ENCODE results near the gene PLOD2. TPM values are rescaled to one million over a fixed set of nuclear protein-coding genes. Genes with fewer than 3 reads are reported as not detected.

Gene PLOD2
- total and polyA plus RNA-seq, 2 of the 8 experiments (the other 6 are each of a cell fraction or from before 2014, with no cell fraction given) = 4.0 to 28.7 TPM

DNA sequence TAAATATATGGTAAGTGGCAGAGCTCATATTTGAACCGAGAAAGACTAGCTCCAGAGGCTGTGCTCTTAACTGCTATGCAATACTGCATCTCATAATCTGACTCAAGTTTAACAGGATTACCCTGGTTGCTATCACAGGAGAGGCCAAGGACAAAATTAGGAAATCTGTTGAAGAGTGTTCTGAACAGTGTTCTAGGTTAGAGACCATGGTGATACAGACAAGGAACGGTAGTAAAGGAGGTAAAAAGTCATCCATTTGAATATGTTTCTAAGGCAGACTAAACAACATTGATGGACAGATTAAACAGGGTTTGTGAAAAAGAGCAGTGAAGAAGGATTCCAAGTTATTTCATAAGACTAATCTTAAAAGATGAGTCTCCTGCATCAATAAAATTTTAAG, 22.1 kb downstream of the PLOD2 start:
- H2BK5ac ChIP-seq (ENCODE audit: low read depth, low read length) = no peak overlapping the region
- no peak overlapping the region for H4K91ac ChIP-seq (replicated peaks; ENCODE audit: insufficient read length, low read length)
- no peak overlapping the region for H4K5ac ChIP-seq (ENCODE audit: insufficient read length, low read depth, low read length)
- no peaks in the 10 kb centered on the region for H4K20me1 ChIP-seq (replicated peaks in 1 of 2; ENCODE audit: control insufficient read depth in 1 of 2, insufficient read depth in 2 of 2, low read length in 2 of 2)
- FAIRE-seq (no peak), DNase-seq (ENCODE audit: low read depth in 1 of 2, low spot score in 2 of 2) (no peak)
- peaks cover 0 to 52% of the 10 kb centered on the region in 2 experiments; a peak in 2 of 4 replicates for H3K79me2 ChIP-seq (ENCODE audit: control insufficient read depth in 1 of 2, insufficient read depth in 2 of 2, low read length in 2 of 2)
- no peaks in the 10 kb centered on the region for H3K23me2 ChIP-seq (ENCODE audit: low read depth, low read length)
- no peak overlapping the region for H3K9ac ChIP-seq (replicated peaks in 1 of 4; ENCODE audit: extremely low read depth in 1 of 4, low read depth in 3 of 4, low read length in 3 of 4)
- no peak overlapping the region for H4K8ac ChIP-seq (ENCODE audit: extremely low read depth, insufficient read depth, low read length)
- no peak overlapping the region for H3K27ac ChIP-seq (ENCODE audit: low read depth, low read length)
- no peak overlapping the region for H3K18ac ChIP-seq (ENCODE audit: extremely low read depth, low read length)
- no peak overlapping the region for H2BK20ac ChIP-seq (ENCODE audit: low read length)
- no peaks in the 10 kb centered on the region for H3K79me1 ChIP-seq (ENCODE audit: low read depth, low read length)
- H3K56ac ChIP-seq (replicated peaks; ENCODE audit: insufficient read length, low read depth, low read length) = no peak overlapping the region
- H3K4ac ChIP-seq (replicated peaks; ENCODE audit: insufficient read length, low read depth, low read length) = no peak overlapping the region
- 98% methylated on average over 2 of the region's 2 CpGs; no CpG with 5 or more reads in 1 of the 2 experiments for WGBS, 2 experiments (ENCODE audit: extremely low coverage in 1 of 2, insufficient coverage in 1 of 2, insufficient read length in 1 of 2, insufficient replicate concordance in 2 of 2, low coverage in 1 of 2, low lambda C conversion rate in 2 of 2, missing lambda C conversion rate in 1 of 2)
- peaks cover 0 to 10% (median 2%) of the 10 kb centered on the region in 4 experiments; a peak in 1 of 7 replicates for H3K4me1 ChIP-seq (replicated peaks in 1 of 4; ENCODE audit: control insufficient read depth in 3 of 4, insufficient read depth in 4 of 4, low read length in 3 of 4)
- no peaks in the 10 kb centered on the region for H3K27me3 ChIP-seq (replicated peaks in 1 of 4; ENCODE audit: control insufficient read depth in 3 of 4, extremely low read depth in 1 of 4, insufficient read depth in 3 of 4, low read length in 3 of 4)
- no peak overlapping the region for H3K14ac ChIP-seq (ENCODE audit: insufficient read length)
- no peak overlapping the region for H3K4me2 ChIP-seq (ENCODE audit: insufficient read depth in 1 of 2, low read depth in 2 of 2, low read length in 2 of 2)
- CTCF ChIA-PET (ENCODE audit: partially characterized antibody) = interaction anchor here (1.0 to 1.7 kb wide), 3 partner anchors 16 to 51 kb away, joined by 3 to 6 read pairs (median 5); no protein-coding TSS in a partner anchor
- no peaks in the 10 kb centered on the region for H3K9me3 ChIP-seq (ENCODE audit: insufficient read depth in 2 of 2, low read depth in 1 of 2, low read length in 1 of 2)
- H2AFZ ChIP-seq (ENCODE audit: low read length) = no peak overlapping the region
- no peak overlapping the region for H2BK15ac ChIP-seq (ENCODE audit: low read length)
- H2BK12ac ChIP-seq (ENCODE audit: low read depth, low read length) = no peak overlapping the region
- no peak overlapping the region for H2AK5ac ChIP-seq (ENCODE audit: low read depth, low read length)
- no peak overlapping the region for H3K4me3 ChIP-seq (ENCODE audit: extremely low read depth in 1 of 4, insufficient read depth in 2 of 4, low read depth in 3 of 4, low read length in 4 of 4)
- no peak overlapping the region for H3K23ac ChIP-seq (ENCODE audit: insufficient read length)
- H3K36me3 ChIP-seq (ENCODE audit: control insufficient read depth in 2 of 4, insufficient read depth in 4 of 4, low read length in 3 of 4) = no peaks in the 10 kb centered on the region
- no peak overlapping the region for H2BK120ac ChIP-seq (replicated peaks; ENCODE audit: low read depth, low read length)
- POLR2A ChIA-PET (ENCODE audit: partially characterized antibody) = no interaction called here
- TF ChIP-seq RNF2 (IDR thresholded peaks at IDR 0.05; ENCODE audit: borderline replicate concordance, low read depth, low read length, missing control alignments, poor library complexity, severe bottlenecking) (no peak), PHF8 (conservative IDR thresholded peaks at IDR 0.05; ENCODE audit: low read depth, low read length) (no peak), TCF12 (IDR thresholded peaks at IDR 0.05; ENCODE audit: low read depth, low read length) (no peak), SAP30 (IDR thresholded peaks at IDR 0.05; ENCODE audit: insufficient read depth, insufficient replicate concordance, low read length) (no peak), HDAC6 (IDR thresholded peaks at IDR 0.05; ENCODE audit: low read depth, low read length) (no peak), BACH1 (IDR thresholded peaks at IDR 0.05; ENCODE audit: low read length) (no peak), SIX5 (IDR thresholded peaks at IDR 0.05; ENCODE audit: low read depth, low read length) (no peak), GTF2F1 (IDR thresholded peaks at IDR 0.05; ENCODE audit: borderline replicate concordance, low read depth, low read length) (no peak), SIRT6 (IDR thresholded peaks at IDR 0.05; ENCODE audit: low read length) (no peak), CBX5 (IDR thresholded peaks at IDR 0.05; ENCODE audit: low read depth, low read length) (no peak), POLR2AphosphoS5 (IDR thresholded peaks at IDR 0.05; ENCODE audit: low read depth, low read length) (no peak), JUND (IDR thresholded peaks at IDR 0.05; ENCODE audit: low read length) (no peak)
- TF ChIP-seq, protein P1, sequence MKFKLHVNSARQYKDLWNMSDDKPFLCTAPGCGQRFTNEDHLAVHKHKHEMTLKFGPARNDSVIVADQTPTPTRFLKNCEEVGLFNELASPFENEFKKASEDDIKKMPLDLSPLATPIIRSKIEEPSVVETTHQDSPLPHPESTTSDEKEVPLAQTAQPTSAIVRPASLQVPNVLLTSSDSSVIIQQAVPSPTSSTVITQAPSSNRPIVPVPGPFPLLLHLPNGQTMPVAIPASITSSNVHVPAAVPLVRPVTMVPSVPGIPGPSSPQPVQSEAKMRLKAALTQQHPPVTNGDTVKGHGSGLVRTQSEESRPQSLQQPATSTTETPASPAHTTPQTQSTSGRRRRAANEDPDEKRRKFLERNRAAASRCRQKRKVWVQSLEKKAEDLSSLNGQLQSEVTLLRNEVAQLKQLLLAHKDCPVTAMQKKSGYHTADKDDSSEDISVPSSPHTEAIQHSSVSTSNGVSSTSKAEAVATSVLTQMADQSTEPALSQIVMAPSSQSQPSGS (IDR thresholded peaks at IDR 0.05; ENCODE audit: low read length) = no peak

Measured in H1 (cell line).